HCT116 (cell line): ENCODE results near the gene RNF186. TPM values are rescaled to one million over a fixed set of nuclear protein-coding genes. Genes with fewer than 3 reads are reported as not detected.

ENCODE experiments used
- ATAC-seq: fragments of 200-7000 bp; cut with Tn5 transposase; 2 replicates; pipeline ENCODE4 v1.9.1; 2020; ENCODE audit warnings: mild to moderate bottlenecking, moderate library complexity
- BruUV-seq: library from RNA; stranded (reverse); fragments of 400-500 nt; replicated peaks from 2 replicates; lab custom pipeline; 2021; lab: Mats Ljungman, UMichigan
- CTCF ChIA-PET: fragments of 300-600 bp; sonication (Branson Sonifier 250); formaldehyde crosslinking; loops from one replicate; lab custom pipeline; 2021; ENCODE audit warnings: antibody characterized with exemption; lab: Charles Lee
- POLR2A ChIA-PET: fragments of 300-600, 350-600 bp; sonication (Branson Sonifier 250); formaldehyde crosslinking; loops from one replicate; lab custom pipeline; 2021; ENCODE audit warnings: antibody characterized with exemption; lab: Charles Lee
- RAD21 ChIA-PET, 2 experiments: fragments of 300-600 bp; sonication (Branson Sonifier 250); formaldehyde crosslinking; loops; one replicate each; lab custom pipeline; 2023; ENCODE audit warnings: low total read pairs in 2 of 2; ENCODE audit not compliant: uncharacterized antibody in 2 of 2, unreplicated experiment in 2 of 2, low non-redundant PET in 1 of 2; lab: Charles Lee
- DNase-seq: peaks from one replicate; pipeline ENCODE4 v3.0.0-alpha.2; 2010; ENCODE audit warnings: low read depth, low spot score
- H2AFZ ChIP-seq: fragments of 200-600 bp; shearing (Covaris generic), sonication (generic); 2 replicates; pipeline ENCODE4 v1.6.1; 2017; ENCODE audit warnings: low read depth, mixed run types, mixed read lengths, antibody characterized with exemption, low read length; ENCODE audit not compliant: poor library complexity, severe bottlenecking
- H3K27ac ChIP-seq: 2 replicates; pipeline ENCODE4 v1.5.1; 2012; ENCODE audit warnings: low read depth, low read length
- H3K27me3 ChIP-seq: fragments of 200-600 bp; sonication (generic); 2 replicates; pipeline ENCODE4 v1.6.1; 2016; ENCODE audit warnings: mixed run types, low read length, mixed read lengths; ENCODE audit not compliant: insufficient read depth
- H3K36me3 ChIP-seq, 2 experiments: fragments of 200-500 bp in 1 of 2; fragments of 200-600 bp in 1 of 2; sonication (Bioruptor generic) in 1 of 2; sonication (generic) in 1 of 2; 2 replicates each; pipeline versions ENCODE4 v1.5.1 to v1.6.1; 2014 to 2016; ENCODE audit warnings: low read length in 2 of 2, inconsistent platforms in 1 of 2, mixed read lengths in 1 of 2, mixed run types in 1 of 2; ENCODE audit not compliant: insufficient read depth in 2 of 2, control insufficient read depth in 1 of 2
- H3K4me1 ChIP-seq, 2 experiments: fragments of 200-600 bp in 1 of 2; sonication (generic) in 1 of 2; 2 replicates each; pipeline versions ENCODE4 v1.5.1 to v1.6.1; 2012 to 2017; ENCODE audit warnings: low read length in 2 of 2, inconsistent platforms in 1 of 2, mild to moderate bottlenecking in 1 of 2, mixed read lengths in 1 of 2, mixed run types in 1 of 2, moderate library complexity in 1 of 2; ENCODE audit not compliant: insufficient read depth in 2 of 2, control insufficient read depth in 1 of 2
- H3K4me2 ChIP-seq: fragments of 200-600 bp; sonication (generic); 2 replicates; pipeline ENCODE4 v1.6.1; 2017; ENCODE audit warnings: mixed run types, low read length, mixed read lengths
- H3K4me3 ChIP-seq, 2 experiments: fragments of 200-600 bp in 1 of 2; sonication (generic) in 1 of 2; replicated peaks in 1 of 2; 2 replicates each; pipeline ENCODE4 v1.5.1; 2011 to 2016; ENCODE audit warnings: low read length in 2 of 2, control low read depth in 1 of 2, low read depth in 1 of 2, mild to moderate bottlenecking in 1 of 2, mixed read lengths in 1 of 2, mixed run types in 1 of 2
- H3K79me2 ChIP-seq: fragments of 200-600 bp; sonication (generic); 2 replicates; pipeline ENCODE4 v1.6.1; 2017; ENCODE audit warnings: mild to moderate bottlenecking, mixed run types, low read length, moderate library complexity, mixed read lengths; ENCODE audit not compliant: insufficient read depth
- H3K9ac ChIP-seq: fragments of 200-600 bp; sonication (generic); 2 replicates; pipeline ENCODE4 v1.6.1; 2016; ENCODE audit warnings: low read length, mixed read lengths
- H3K9me2 ChIP-seq: fragments of 200-600 bp; sonication (generic), shearing (Covaris generic); 2 replicates; pipeline ENCODE4 v1.6.1; 2017; ENCODE audit warnings: mixed run types, mild to moderate bottlenecking, moderate library complexity; ENCODE audit not compliant: insufficient read depth
- H3K9me3 ChIP-seq, 2 experiments: fragments of 200-500 bp in 1 of 2; fragments of 200-600 bp in 1 of 2; sonication (Bioruptor generic) in 1 of 2; sonication (generic) in 1 of 2; 2 replicates each; pipeline ENCODE4 v1.6.1; 2014 to 2017; ENCODE audit warnings: low read length in 2 of 2, mixed read lengths in 2 of 2, inconsistent platforms in 1 of 2, low read depth in 1 of 2, mild to moderate bottlenecking in 1 of 2, mixed run types in 1 of 2, moderate library complexity in 1 of 2; ENCODE audit not compliant: control insufficient read depth in 1 of 2, insufficient read depth in 1 of 2
- H4K20me1 ChIP-seq: fragments of 200-600 bp; sonication (generic), shearing (Covaris generic); 2 replicates; pipeline ENCODE4 v1.6.1; 2017; ENCODE audit warnings: mixed run types, mild to moderate bottlenecking, moderate library complexity; ENCODE audit not compliant: insufficient read depth
- EGR1 ChIP-seq: IDR thresholded peaks from 2 replicates; pipeline ENCODE4 v1.6.1; 2012; ENCODE audit warnings: low read depth
- EZH2 ChIP-seq: fragments of 200-600 bp; sonication (generic); IDR thresholded peaks from 2 replicates; pipeline ENCODE4 v1.6.1; 2017; ENCODE audit warnings: antibody characterized with exemption, mixed run types
- FOSL1 ChIP-seq: IDR thresholded peaks from 2 replicates; pipeline ENCODE4 v1.6.1; 2012; ENCODE audit warnings: low read depth
- JUND ChIP-seq: IDR thresholded peaks from 2 replicates; pipeline ENCODE4 v1.6.1; 2012
- POLR2A ChIP-seq: IDR thresholded peaks from 2 replicates; pipeline ENCODE4 v1.7.0; 2011; ENCODE audit warnings: borderline replicate concordance; ENCODE audit not compliant: insufficient read depth, insufficient read length; ENCODE audit errors: extremely low read depth
- POLR2AphosphoS5 ChIP-seq: IDR thresholded peaks from 2 replicates; pipeline ENCODE4 v1.6.1; 2011; ENCODE audit warnings: mild to moderate bottlenecking, low read depth, low read length, moderate library complexity
- SP1 ChIP-seq: IDR thresholded peaks from 2 replicates; pipeline ENCODE4 v1.6.1; 2012; ENCODE audit warnings: low read depth
- SRF ChIP-seq: IDR thresholded peaks from 2 replicates; pipeline ENCODE4 v1.6.1; 2012; ENCODE audit warnings: low read depth
- YY1 ChIP-seq: IDR thresholded peaks from 2 replicates; pipeline ENCODE4 v1.6.1; 2011; ENCODE audit warnings: low read length, low read depth, moderate library complexity, mild to moderate bottlenecking; ENCODE audit not compliant: insufficient replicate concordance; ENCODE audit errors: extremely low read depth
- ZFX ChIP-seq: fragments of 450-650 bp; IDR thresholded peaks from 2 replicates; pipeline ENCODE4 v1.6.1; 2017
- ZNF274 ChIP-seq: fragments of 200-500 bp; sonication (Bioruptor generic); IDR thresholded peaks from 2 replicates; pipeline ENCODE4 v1.6.1; 2014; ENCODE audit warnings: mild to moderate bottlenecking, low read depth, low read length, inconsistent platforms
- intact Hi-C: fragments of 100-400 bp; cut with micrococcal nuclease; formaldehyde crosslinking; loops from 2 replicates; pipeline ENCODE4 v1.10.0; 2022
- total RNA-seq: library from RNA; stranded (reverse); gene quantifications from one replicate; pipeline ENCODE4 v1.2.1, GENCODE V29; 2021; ENCODE audit not compliant: unreplicated experiment
- TF ChIP-seq, protein P1 (sequence below): IDR thresholded peaks from 2 replicates; pipeline ENCODE4 v1.6.1; 2011; ENCODE audit warnings: mild to moderate bottlenecking, low read length, moderate library complexity; ENCODE audit not compliant: insufficient replicate concordance; ENCODE audit errors: extremely low read depth
- TF ChIP-seq, protein P2 (sequence below), 3 experiments: fragments of 200-600 bp in 1 of 3; sonication (generic) in 1 of 3; IDR thresholded peaks in 2 of 3; conservative IDR thresholded peaks in 1 of 3; 2 replicates each; pipeline ENCODE4 v1.5.1; 2012 to 2017; ENCODE audit warnings: low read depth in 2 of 3, low read length in 2 of 3, antibody characterized with exemption in 1 of 3, borderline replicate concordance in 1 of 3, control low read depth in 1 of 3, mild to moderate bottlenecking in 1 of 3, mixed read lengths in 1 of 3, mixed run types in 1 of 3, moderate library complexity in 1 of 3; ENCODE audit not compliant: insufficient read depth in 1 of 3

The RNF186 gene
- total RNA-seq, 1 experiment from 2014 or later: not detected

GRCh38 chr1:19824541-19824940 lies 9.5 kb upstream of the RNF186 start:
- no TSS peak for BruUV-seq
- ChIA-PET CTCF (no interaction called here), RAD21 (no interaction called here), POLR2A (no interaction called here)
- H3K79me2 ChIP-seq: no peaks in the 10 kb centered on the region
- no peak for TF ChIP-seq YY1
- TF ChIP-seq SRF: no peak
- no peak for TF ChIP-seq ZFX
- TF ChIP-seq JUND: no peak
- TF ChIP-seq FOSL1: no peak
- no peak for TF ChIP-seq ZNF274
- TF ChIP-seq, protein P1, sequence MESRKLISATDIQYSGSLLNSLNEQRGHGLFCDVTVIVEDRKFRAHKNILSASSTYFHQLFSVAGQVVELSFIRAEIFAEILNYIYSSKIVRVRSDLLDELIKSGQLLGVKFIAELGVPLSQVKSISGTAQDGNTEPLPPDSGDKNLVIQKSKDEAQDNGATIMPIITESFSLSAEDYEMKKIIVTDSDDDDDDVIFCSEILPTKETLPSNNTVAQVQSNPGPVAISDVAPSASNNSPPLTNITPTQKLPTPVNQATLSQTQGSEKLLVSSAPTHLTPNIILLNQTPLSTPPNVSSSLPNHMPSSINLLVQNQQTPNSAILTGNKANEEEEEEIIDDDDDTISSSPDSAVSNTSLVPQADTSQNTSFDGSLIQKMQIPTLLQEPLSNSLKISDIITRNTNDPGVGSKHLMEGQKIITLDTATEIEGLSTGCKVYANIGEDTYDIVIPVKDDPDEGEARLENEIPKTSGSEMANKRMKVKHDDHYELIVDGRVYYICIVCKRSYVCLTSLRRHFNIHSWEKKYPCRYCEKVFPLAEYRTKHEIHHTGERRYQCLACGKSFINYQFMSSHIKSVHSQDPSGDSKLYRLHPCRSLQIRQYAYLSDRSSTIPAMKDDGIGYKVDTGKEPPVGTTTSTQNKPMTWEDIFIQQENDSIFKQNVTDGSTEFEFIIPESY: no peak
- TF ChIP-seq, protein P2, sequence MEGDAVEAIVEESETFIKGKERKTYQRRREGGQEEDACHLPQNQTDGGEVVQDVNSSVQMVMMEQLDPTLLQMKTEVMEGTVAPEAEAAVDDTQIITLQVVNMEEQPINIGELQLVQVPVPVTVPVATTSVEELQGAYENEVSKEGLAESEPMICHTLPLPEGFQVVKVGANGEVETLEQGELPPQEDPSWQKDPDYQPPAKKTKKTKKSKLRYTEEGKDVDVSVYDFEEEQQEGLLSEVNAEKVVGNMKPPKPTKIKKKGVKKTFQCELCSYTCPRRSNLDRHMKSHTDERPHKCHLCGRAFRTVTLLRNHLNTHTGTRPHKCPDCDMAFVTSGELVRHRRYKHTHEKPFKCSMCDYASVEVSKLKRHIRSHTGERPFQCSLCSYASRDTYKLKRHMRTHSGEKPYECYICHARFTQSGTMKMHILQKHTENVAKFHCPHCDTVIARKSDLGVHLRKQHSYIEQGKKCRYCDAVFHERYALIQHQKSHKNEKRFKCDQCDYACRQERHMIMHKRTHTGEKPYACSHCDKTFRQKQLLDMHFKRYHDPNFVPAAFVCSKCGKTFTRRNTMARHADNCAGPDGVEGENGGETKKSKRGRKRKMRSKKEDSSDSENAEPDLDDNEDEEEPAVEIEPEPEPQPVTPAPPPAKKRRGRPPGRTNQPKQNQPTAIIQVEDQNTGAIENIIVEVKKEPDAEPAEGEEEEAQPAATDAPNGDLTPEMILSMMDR (IDR thresholded peaks at IDR 0.05 in 2 of 3, conservative IDR thresholded peaks at IDR 0.05 in 1 of 3; ENCODE audit: borderline replicate concordance in 1 of 3, insufficient read depth in 1 of 3, low read depth in 2 of 3, low read length in 2 of 3): no peak
- TF ChIP-seq SP1: no peak
- TF ChIP-seq POLR2AphosphoS5: no peak
- TF ChIP-seq EGR1: no peak
- TF ChIP-seq EZH2: no peak
- TF ChIP-seq POLR2A: no peak
- intact Hi-C loops: no loop called here
- no peak overlapping the region for H3K9ac ChIP-seq
- no peak overlapping the region for H3K4me2 ChIP-seq
- no peak overlapping the region for H2AFZ ChIP-seq
- ATAC-seq (no peak), DNase-seq (no peak)
- peaks cover 0 to 11% of the 10 kb centered on the region in 2 experiments; a peak in 1 of 4 replicates for H3K4me1 ChIP-seq
- H3K9me2 ChIP-seq: no peaks in the 10 kb centered on the region
- H4K20me1 ChIP-seq: no peaks in the 10 kb centered on the region
- no peak overlapping the region for H3K27ac ChIP-seq
- H3K4me3 ChIP-seq: no peak overlapping the region
- H3K9me3 ChIP-seq: no peaks in the 10 kb centered on the region
- H3K27me3 ChIP-seq: no peaks in the 10 kb centered on the region
- H3K36me3 ChIP-seq: no peaks in the 10 kb centered on the region
